Type B pancreatic cell (in vitro differentiated cells): ENCODE measurements around the gene MYO5A. TPM values are rescaled to one million over a fixed set of nuclear protein-coding genes. Genes with fewer than 3 reads are reported as not detected.

Experiments
- DNase-seq: peaks from one replicate; pipeline ENCODE4 v3.0.0; 2021; ENCODE audit warnings: mixed read lengths; ENCODE audit not compliant: unreplicated experiment; ENCODE audit errors: extremely low spot score
- H3K27ac Mint-ChIP-seq: 2 replicates; pipeline ENCODE4 v1.8.0; 2021; ENCODE audit warnings: mild to moderate bottlenecking, mixed read lengths
- H3K27me3 Mint-ChIP-seq: 2 replicates; pipeline ENCODE4 v1.8.0; 2021; ENCODE audit warnings: mixed read lengths
- H3K36me3 Mint-ChIP-seq: 2 replicates; pipeline ENCODE4 v1.8.0; 2021; ENCODE audit warnings: mixed read lengths
- H3K4me1 Mint-ChIP-seq: one replicate; pipeline ENCODE4 v1.8.0; 2021; ENCODE audit warnings: mixed read lengths; ENCODE audit not compliant: unreplicated experiment
- H3K4me3 Mint-ChIP-seq: 2 replicates; pipeline ENCODE4 v1.8.0; 2021; ENCODE audit warnings: mild to moderate bottlenecking, mixed read lengths
- H3K9me3 Mint-ChIP-seq: 2 replicates; pipeline ENCODE4 v1.8.0; 2021; ENCODE audit warnings: mixed read lengths
- CTCF ChIP-seq: fragments of 200-600 bp; sonication (generic); conservative IDR thresholded peaks from 2 replicates; pipeline ENCODE4 v1.5.0; 2021; ENCODE audit warnings: antibody characterized with exemption, mild to moderate bottlenecking
- total RNA-seq: library from RNA; stranded (reverse); gene quantifications from 2 replicates; pipeline ENCODE4 v1.2.1, GENCODE V29; 2021; ENCODE audit warnings: low replicate concordance

The MYO5A gene
- total RNA-seq, 1 donor from 2014 or later, result 20.9 TPM

GRCh38 chr15:52483707-52484106 lies 45.0 kb downstream of the MYO5A start:
- H3K9me3 Mint-ChIP-seq, result peaks cover under 1% of the 10 kb centered on the region
- DNase-seq, result no peak
- TF ChIP-seq CTCF, result no peak
- no peaks in the 10 kb centered on the region for H3K27me3 Mint-ChIP-seq
- no peaks in the 10 kb centered on the region for H3K36me3 Mint-ChIP-seq
- no peak overlapping the region for H3K4me3 Mint-ChIP-seq
- H3K4me1 Mint-ChIP-seq, result peaks cover 20% of the 10 kb centered on the region
- H3K27ac Mint-ChIP-seq, result no peak overlapping the region

- Mint-ChIP-seq H3K4me3 (no peak overlapping the region), H3K4me1 (peaks cover 20% of the 10 kb centered on the region), H3K27me3 (no peaks in the 10 kb centered on the region), H3K9me3 (peaks cover 5% of the 10 kb centered on the region), H3K36me3 (no peaks in the 10 kb centered on the region), H3K27ac (no peak overlapping the region)
- TF ChIP-seq CTCF, result no peak
- no peak for DNase-seq
These were observed 46.8 kb downstream of the MYO5A start for GRCh38 chr15:52481915-52482314.

DNA sequence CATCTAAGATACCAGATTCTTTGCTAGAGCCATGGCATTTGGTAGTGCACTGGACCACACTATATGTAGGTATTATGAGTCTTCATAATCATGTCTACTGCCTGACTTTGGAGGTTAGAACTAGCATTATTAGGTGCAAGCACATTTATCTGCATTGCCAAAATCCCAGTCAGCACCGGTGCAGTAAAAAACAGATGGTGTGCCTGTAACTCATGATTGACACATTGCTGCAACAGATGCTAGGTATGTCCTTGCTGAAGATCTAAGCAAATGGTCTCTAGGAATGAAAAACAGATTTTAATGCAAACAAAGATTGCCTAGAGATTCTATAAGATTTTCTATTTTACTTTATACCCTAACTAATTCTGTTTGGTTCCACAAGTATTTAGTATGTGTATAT lies 47.7 kb downstream of the MYO5A start:
- TF ChIP-seq CTCF, result no peak
- H3K4me1 Mint-ChIP-seq, result peaks cover 13% of the 10 kb centered on the region
- no peak for DNase-seq
- H3K27me3 Mint-ChIP-seq, result no peaks in the 10 kb centered on the region
- H3K4me3 Mint-ChIP-seq, result no peak overlapping the region
- no peaks in the 10 kb centered on the region for H3K36me3 Mint-ChIP-seq
- no peak overlapping the region for H3K27ac Mint-ChIP-seq
- peaks cover 5% of the 10 kb centered on the region for H3K9me3 Mint-ChIP-seq

GRCh38 chr15:52466716-52467115 lies 62.0 kb downstream of the MYO5A start:
- Mint-ChIP-seq H3K27ac (no peak overlapping the region), H3K4me1 (no peaks in the 10 kb centered on the region), H3K36me3 (peaks cover 4% of the 10 kb centered on the region), H3K9me3 (no peaks in the 10 kb centered on the region), H3K4me3 (no peak overlapping the region), H3K27me3 (no peaks in the 10 kb centered on the region)
- DNase-seq, result no peak
- TF ChIP-seq CTCF, result no peak

DNA sequence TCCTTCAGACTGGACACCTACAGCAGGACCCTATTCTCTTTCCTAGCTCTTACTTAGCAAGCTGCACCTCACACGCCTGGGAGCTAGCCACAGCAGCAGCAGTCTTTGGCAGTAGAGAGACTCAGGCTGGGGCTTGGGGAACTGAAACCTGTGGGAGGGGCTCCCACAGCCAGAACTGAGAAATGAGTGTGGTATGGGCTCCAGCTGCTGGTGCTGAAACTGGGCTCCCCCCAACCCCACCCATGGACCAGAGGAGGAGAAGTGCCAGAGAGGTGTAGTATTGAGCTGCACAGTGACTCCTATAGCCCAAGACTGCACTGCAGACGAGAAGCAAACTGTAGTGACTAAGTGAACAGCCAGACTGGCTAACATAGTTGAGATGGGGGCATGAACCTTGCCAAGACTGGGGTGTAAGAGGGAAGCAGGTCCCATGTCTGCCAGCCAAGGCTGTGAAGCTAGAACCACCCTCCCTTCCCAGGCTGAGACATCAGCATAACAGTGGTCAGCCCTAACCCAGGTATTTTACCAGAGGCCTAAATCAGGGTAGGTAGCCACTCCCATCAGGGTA lies 62.5 kb downstream of the MYO5A start:
- no peaks in the 10 kb centered on the region for H3K27me3 Mint-ChIP-seq
- TF ChIP-seq CTCF, result no peak
- H3K36me3 Mint-ChIP-seq, result peaks cover 4% of the 10 kb centered on the region
- H3K4me3 Mint-ChIP-seq, result no peak overlapping the region
- no peak overlapping the region for H3K27ac Mint-ChIP-seq
- DNase-seq, result no peak
- no peaks in the 10 kb centered on the region for H3K9me3 Mint-ChIP-seq
- H3K4me1 Mint-ChIP-seq, result no peaks in the 10 kb centered on the region

DNA sequence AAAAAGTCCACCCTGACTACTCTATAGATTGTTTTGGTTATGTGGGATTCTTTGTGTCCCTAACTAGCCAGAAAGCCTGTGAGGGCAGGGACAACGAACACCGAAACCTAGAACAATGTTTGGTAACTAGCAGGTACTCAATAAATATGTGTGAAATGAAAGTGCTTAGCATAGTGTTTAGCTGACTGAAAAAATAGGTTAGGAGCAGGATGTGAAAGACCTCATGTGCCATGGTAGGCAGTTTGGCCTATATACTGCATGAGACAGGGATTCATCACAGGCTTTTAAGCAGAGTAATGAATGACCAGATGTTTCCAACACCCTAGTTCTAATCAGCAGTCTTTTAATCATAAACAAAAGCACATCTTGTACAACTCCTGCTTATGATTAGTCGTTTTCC lies 64.2 kb downstream of the MYO5A start:
- Mint-ChIP-seq H3K36me3 (peaks cover 4% of the 10 kb centered on the region), H3K4me3 (no peak overlapping the region), H3K27me3 (no peaks in the 10 kb centered on the region), H3K9me3 (no peaks in the 10 kb centered on the region), H3K27ac (no peak overlapping the region), H3K4me1 (no peaks in the 10 kb centered on the region)
- DNase-seq, result no peak
- no peak for TF ChIP-seq CTCF
